ENCODE data around the gene CALHM4. TPM values are rescaled to one million over a fixed set of nuclear protein-coding genes. Genes with fewer than 3 reads are reported as not detected.

CALHM4 gene
- total and polyA plus RNA-seq, 4 donors = not detected

DNA sequence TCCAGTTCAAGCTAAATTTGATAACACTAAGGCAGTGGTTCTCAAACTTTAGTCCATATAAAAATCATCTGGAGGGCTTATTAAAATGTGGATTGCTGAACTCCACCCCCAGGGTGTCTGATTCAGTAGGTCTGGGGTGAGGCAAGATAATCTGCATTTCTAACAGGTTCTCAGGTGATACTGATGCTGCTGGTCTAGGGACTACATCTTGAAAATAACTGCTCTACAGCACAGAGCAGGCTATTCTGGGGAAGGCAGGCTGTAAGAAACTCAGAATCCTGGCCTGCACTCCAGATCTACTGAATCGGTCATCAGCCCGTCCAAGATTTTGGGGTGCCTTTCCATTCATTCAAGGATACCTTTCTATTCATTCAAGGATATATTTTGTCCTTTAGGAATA lies 30.7 kb upstream of the CALHM4 start:
- no peak overlapping the region for H3K9ac ChIP-seq (ENCODE audit: low read depth in 1 of 2, low read length in 2 of 2)
- TF ChIP-seq, protein P1, sequence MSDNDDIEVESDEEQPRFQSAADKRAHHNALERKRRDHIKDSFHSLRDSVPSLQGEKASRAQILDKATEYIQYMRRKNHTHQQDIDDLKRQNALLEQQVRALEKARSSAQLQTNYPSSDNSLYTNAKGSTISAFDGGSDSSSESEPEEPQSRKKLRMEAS (IDR thresholded peaks at IDR 0.05) = no peak
- TF ChIP-seq, protein P2, sequence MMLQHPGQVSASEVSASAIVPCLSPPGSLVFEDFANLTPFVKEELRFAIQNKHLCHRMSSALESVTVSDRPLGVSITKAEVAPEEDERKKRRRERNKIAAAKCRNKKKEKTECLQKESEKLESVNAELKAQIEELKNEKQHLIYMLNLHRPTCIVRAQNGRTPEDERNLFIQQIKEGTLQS (IDR thresholded peaks at IDR 0.05) = no peak
- TF ChIP-seq NR2F2 (IDR thresholded peaks at IDR 0.05) (no peak), TAF1 (conservative IDR thresholded peaks at IDR 0.05) (no peak), FOXA1 (IDR thresholded peaks at IDR 0.05) (no peak), HNF4A (conservative IDR thresholded peaks at IDR 0.05) (no peak), YY1 (IDR thresholded peaks at IDR 0.05) (no peak), HNF4G (IDR thresholded peaks at IDR 0.05) (no peak), SP1 (IDR thresholded peaks at IDR 0.05) (no peak), FOXA2 (IDR thresholded peaks at IDR 0.05) (no peak), GABPA (IDR thresholded peaks at IDR 0.05 in 1 of 2, conservative IDR thresholded peaks at IDR 0.05 in 1 of 2) (no peak), JUND (IDR thresholded peaks at IDR 0.05) (no peak)
- TF ChIP-seq, protein P3, sequence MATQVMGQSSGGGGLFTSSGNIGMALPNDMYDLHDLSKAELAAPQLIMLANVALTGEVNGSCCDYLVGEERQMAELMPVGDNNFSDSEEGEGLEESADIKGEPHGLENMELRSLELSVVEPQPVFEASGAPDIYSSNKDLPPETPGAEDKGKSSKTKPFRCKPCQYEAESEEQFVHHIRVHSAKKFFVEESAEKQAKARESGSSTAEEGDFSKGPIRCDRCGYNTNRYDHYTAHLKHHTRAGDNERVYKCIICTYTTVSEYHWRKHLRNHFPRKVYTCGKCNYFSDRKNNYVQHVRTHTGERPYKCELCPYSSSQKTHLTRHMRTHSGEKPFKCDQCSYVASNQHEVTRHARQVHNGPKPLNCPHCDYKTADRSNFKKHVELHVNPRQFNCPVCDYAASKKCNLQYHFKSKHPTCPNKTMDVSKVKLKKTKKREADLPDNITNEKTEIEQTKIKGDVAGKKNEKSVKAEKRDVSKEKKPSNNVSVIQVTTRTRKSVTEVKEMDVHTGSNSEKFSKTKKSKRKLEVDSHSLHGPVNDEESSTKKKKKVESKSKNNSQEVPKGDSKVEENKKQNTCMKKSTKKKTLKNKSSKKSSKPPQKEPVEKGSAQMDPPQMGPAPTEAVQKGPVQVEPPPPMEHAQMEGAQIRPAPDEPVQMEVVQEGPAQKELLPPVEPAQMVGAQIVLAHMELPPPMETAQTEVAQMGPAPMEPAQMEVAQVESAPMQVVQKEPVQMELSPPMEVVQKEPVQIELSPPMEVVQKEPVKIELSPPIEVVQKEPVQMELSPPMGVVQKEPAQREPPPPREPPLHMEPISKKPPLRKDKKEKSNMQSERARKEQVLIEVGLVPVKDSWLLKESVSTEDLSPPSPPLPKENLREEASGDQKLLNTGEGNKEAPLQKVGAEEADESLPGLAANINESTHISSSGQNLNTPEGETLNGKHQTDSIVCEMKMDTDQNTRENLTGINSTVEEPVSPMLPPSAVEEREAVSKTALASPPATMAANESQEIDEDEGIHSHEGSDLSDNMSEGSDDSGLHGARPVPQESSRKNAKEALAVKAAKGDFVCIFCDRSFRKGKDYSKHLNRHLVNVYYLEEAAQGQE (IDR thresholded peaks at IDR 0.05) = no peak
- TF ChIP-seq, protein P4, sequence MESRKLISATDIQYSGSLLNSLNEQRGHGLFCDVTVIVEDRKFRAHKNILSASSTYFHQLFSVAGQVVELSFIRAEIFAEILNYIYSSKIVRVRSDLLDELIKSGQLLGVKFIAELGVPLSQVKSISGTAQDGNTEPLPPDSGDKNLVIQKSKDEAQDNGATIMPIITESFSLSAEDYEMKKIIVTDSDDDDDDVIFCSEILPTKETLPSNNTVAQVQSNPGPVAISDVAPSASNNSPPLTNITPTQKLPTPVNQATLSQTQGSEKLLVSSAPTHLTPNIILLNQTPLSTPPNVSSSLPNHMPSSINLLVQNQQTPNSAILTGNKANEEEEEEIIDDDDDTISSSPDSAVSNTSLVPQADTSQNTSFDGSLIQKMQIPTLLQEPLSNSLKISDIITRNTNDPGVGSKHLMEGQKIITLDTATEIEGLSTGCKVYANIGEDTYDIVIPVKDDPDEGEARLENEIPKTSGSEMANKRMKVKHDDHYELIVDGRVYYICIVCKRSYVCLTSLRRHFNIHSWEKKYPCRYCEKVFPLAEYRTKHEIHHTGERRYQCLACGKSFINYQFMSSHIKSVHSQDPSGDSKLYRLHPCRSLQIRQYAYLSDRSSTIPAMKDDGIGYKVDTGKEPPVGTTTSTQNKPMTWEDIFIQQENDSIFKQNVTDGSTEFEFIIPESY (IDR thresholded peaks at IDR 0.05) = no peak
- no peak overlapping the region for H3K27ac ChIP-seq (ENCODE audit: low read depth in 1 of 2, low read length in 2 of 2)
- H3K4me3 ChIP-seq (ENCODE audit: low read depth in 1 of 3, low read length in 3 of 3) = no peak overlapping the region
- no peak for DNase-seq (ENCODE audit: low spot score)
- no peaks in the 10 kb centered on the region for H3K36me3 ChIP-seq (ENCODE audit: control insufficient read depth in 4 of 4, insufficient read depth in 3 of 4, low read depth in 1 of 4, low read length in 3 of 4)
- H3K4me1 ChIP-seq (ENCODE audit: control insufficient read depth in 4 of 4, insufficient read depth in 4 of 4, low read length in 3 of 4) = no peaks in the 10 kb centered on the region
- H3K27me3 ChIP-seq (ENCODE audit: control insufficient read depth in 4 of 4, insufficient read depth in 4 of 4, low read length in 3 of 4) = no peaks in the 10 kb centered on the region
- H3K9me3 ChIP-seq (ENCODE audit: control insufficient read depth in 4 of 4, low read length in 3 of 4) = no peaks in the 10 kb centered on the region
- 93% methylated on average over 2 of the region's 2 CpGs for WGBS

DNA sequence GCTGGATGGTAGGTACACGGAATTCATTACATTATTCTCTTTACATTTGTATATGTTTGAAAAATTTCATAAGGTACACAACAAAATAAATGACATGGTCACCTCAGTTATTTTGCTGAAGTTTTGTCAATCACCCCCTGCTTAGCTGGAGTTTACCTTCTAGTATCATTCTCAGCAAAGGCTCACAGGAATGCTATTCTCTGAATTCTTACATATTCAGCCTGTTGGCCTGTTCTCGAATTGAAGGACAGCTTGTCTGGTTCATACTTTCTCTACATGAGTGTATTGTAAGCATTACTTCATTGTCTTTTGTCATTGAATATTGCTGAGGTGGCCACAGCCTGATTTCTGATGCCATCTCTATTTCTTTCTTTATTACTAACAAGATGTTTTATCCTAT lies 29.3 kb upstream of the CALHM4 start:
- no peak overlapping the region for H3K4me3 ChIP-seq (ENCODE audit: low read depth in 1 of 3, low read length in 3 of 3)
- no peak for DNase-seq (ENCODE audit: low spot score)
- no peak overlapping the region for H3K27ac ChIP-seq (ENCODE audit: low read depth in 1 of 2, low read length in 2 of 2)
- no peaks in the 10 kb centered on the region for H3K36me3 ChIP-seq (ENCODE audit: control insufficient read depth in 4 of 4, insufficient read depth in 3 of 4, low read depth in 1 of 4, low read length in 3 of 4)
- no peaks in the 10 kb centered on the region for H3K9me3 ChIP-seq (ENCODE audit: control insufficient read depth in 4 of 4, low read length in 3 of 4)
- H3K9ac ChIP-seq (ENCODE audit: low read depth in 1 of 2, low read length in 2 of 2) = no peak overlapping the region
- 80% methylated on average over 2 of the region's 2 CpGs for WGBS
- no peaks in the 10 kb centered on the region for H3K27me3 ChIP-seq (ENCODE audit: control insufficient read depth in 4 of 4, insufficient read depth in 4 of 4, low read length in 3 of 4)
- no peak for TF ChIP-seq YY1 (IDR thresholded peaks at IDR 0.05)
- TF ChIP-seq EGR1 (IDR thresholded peaks at IDR 0.05; ENCODE audit: low read depth in 2 of 2) = no peak
- TF ChIP-seq HNF4A (conservative IDR thresholded peaks at IDR 0.05) = no peak
- TF ChIP-seq HNF4G (IDR thresholded peaks at IDR 0.05) = no peak
- no peak for TF ChIP-seq FOXA1 (IDR thresholded peaks at IDR 0.05)
- TF ChIP-seq, protein P4 (IDR thresholded peaks at IDR 0.05) = no peak
- no peak for TF ChIP-seq RXRA (IDR thresholded peaks at IDR 0.05)
- no peak for TF ChIP-seq RAD21 (IDR thresholded peaks at IDR 0.05)
- TF ChIP-seq SP1 (IDR thresholded peaks at IDR 0.05) = no peak
- TF ChIP-seq NR2F2 (IDR thresholded peaks at IDR 0.05) = no peak
- TF ChIP-seq, protein P3 (IDR thresholded peaks at IDR 0.05) = no peak
- no peak for TF ChIP-seq GABPA (IDR thresholded peaks at IDR 0.05 in 1 of 2, conservative IDR thresholded peaks at IDR 0.05 in 1 of 2)
- TF ChIP-seq, protein P5, sequence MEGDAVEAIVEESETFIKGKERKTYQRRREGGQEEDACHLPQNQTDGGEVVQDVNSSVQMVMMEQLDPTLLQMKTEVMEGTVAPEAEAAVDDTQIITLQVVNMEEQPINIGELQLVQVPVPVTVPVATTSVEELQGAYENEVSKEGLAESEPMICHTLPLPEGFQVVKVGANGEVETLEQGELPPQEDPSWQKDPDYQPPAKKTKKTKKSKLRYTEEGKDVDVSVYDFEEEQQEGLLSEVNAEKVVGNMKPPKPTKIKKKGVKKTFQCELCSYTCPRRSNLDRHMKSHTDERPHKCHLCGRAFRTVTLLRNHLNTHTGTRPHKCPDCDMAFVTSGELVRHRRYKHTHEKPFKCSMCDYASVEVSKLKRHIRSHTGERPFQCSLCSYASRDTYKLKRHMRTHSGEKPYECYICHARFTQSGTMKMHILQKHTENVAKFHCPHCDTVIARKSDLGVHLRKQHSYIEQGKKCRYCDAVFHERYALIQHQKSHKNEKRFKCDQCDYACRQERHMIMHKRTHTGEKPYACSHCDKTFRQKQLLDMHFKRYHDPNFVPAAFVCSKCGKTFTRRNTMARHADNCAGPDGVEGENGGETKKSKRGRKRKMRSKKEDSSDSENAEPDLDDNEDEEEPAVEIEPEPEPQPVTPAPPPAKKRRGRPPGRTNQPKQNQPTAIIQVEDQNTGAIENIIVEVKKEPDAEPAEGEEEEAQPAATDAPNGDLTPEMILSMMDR (IDR thresholded peaks at IDR 0.05; ENCODE audit: low read depth, low read length, missing input control) = no peak
- no peak for TF ChIP-seq FOXA2 (IDR thresholded peaks at IDR 0.05)
- no peaks in the 10 kb centered on the region for H3K4me1 ChIP-seq (ENCODE audit: control insufficient read depth in 4 of 4, insufficient read depth in 4 of 4, low read length in 3 of 4)

Data from liver (tissue), 9 donors.